NB4 (cell line): ENCODE results near the gene WDR44.

Source experiments
- CTCF ChIP-seq: IDR thresholded peaks from one replicate; pipeline ENCODE4 v1.5.1; 2012; ENCODE audit warnings: low read depth, low read length
- MAX ChIP-seq: IDR thresholded peaks from 2 replicates; pipeline ENCODE4 v1.6.1; 2011; ENCODE audit warnings: low read depth, low read length
- MYC ChIP-seq: IDR thresholded peaks from 2 replicates; pipeline ENCODE4 v1.6.1; 2011; ENCODE audit warnings: low read depth, low read length
- POLR2A ChIP-seq: IDR thresholded peaks from 2 replicates; pipeline ENCODE4 v1.6.1; 2011; ENCODE audit warnings: mild to moderate bottlenecking; ENCODE audit not compliant: insufficient read length; ENCODE audit errors: extremely low read depth

- TF ChIP-seq CTCF, result no peak
- no peak for TF ChIP-seq POLR2A
- TF ChIP-seq MYC, result no peak
- TF ChIP-seq MAX, result no peak
Observed at GRCh38 chrX:118498351-118498750, 152.4 kb downstream of the WDR44 start.
